ENCODE results near the gene TBL1XR1.

TBL1XR1 gene

DNA sequence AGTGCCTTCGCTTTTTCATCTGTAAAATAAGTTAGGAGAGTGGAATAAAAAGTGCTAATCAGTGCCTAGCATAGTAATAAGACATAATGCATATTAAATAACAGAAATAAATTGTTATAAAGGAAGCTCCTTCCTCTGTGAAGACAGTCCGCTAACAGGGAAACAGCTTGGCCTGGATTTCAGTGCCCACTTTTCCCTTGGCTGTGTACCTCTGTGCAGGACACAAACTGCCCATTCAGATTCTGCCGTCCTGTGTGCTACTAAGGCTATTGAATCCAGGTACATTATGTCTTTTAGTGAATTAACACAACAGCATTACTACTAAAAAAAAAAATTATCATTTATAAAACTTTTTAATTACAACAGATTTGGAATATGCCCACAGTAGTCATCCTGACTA, 90.7 kb downstream of the TBL1XR1 start:
- no peak for DNase-seq

DNA sequence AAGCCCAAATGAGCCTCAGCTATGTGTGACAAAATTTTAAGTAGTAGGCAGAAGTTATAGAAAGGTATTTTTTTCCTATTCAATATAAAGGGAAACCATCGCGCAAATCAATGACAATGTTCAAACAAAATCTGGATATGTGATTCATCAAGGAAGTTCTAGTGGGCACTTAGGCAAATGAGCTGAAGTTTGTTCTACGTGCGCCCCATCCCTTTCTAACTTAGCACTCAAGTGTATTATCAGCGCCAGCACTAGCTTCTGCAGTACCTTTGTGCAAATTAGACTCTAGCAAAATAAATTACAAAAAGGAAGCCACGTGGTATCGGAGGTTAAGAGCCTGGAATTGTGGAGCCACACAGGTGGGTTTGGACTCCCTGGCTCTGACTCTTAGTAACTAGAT, 91.1 kb downstream of the TBL1XR1 start:
- no peak for DNase-seq

DNA sequence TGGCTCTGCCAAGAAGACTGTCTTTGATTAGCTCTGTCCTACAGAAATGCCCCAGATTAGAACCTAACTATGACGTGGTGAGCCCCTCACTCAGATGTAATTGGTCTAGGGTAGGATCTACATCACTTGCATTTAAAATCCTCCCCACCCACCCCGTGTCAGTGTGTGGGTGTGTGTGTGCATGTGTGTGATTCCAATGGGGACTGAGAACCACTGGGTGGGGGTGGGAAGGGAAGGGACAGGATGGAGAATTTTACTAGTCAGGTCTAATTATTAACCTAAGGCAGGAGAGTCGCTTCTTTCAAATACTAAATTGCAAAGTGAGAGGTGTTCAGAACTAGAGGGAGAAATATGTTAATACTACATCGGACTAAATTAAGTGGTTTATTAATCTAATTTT, 91.7 kb downstream of the TBL1XR1 start:
- DNase-seq: no peak

DNA sequence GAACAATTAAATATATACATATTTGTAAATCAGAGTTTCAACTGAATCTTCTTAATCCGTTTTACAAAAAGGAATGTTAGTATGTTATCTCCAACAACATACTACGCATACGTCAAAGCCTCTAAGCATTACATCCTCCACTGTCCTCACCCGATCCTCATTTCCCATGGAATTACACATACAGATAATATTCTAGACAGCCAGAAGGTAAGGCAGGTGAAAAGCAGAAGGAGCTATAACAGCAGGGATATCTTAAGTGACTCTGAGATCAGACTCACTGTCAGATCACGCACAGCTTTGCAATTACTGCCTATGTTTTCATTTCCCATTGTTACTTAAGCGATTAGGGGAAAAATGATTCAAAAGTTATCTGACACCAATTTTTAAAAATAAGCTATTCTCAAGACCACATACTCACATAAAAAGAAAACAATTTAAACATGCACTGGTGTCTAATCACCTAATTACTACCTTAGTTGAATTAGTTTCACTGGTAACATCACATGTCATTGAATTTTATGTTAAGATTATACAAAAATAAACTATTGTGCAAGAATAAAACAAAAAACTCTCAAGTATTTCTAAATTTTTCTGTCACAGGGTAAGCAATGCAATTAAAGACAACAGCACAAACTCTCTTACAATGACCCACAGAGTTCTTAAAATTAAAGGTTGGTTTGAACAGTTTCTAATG, 92.8 kb downstream of the TBL1XR1 start:
- DNase-seq: no peak

GRCh38 chr3:177102553-177102952, 94.7 kb downstream of the TBL1XR1 start:
- no peak for DNase-seq

DNA sequence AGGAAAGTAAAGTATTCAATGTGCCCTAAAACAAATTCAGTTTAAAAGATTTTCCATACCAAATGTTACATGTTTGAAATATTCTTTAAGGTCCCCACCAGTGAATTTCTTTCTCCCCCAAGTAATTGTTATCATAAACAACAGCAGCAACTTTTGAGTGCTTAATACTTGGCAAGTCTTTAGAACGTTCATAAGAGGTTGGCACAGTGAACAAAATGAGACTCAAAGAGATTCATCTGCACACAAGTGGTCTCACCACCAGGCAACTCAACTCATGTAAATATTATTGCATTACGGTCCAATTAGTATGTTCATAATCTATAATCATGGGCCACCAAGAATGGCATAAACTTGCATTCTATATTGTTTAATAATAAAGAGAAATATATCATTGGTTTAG, 98.7 kb downstream of the TBL1XR1 start:
- no peak for DNase-seq

DNA sequence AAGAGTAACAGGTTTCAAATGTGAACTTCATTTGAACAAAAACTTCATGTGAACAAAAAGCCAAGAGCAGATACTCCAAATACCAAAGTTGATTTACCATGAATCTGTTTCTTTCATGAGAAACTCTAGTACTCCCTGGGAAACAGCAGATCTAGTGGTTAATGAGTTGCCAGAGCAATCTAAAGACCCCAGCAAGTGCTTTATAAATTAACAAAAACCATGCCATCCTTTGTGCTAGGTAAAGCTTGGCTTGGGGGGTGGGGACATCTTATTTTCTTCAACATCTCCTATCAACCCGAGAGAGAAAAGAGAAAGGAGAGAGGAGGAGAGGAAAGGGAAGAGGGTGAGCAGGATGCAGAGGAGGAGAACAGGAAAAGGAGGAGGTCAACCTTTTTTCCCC, 100.7 kb downstream of the TBL1XR1 start:
- no peak for DNase-seq

GRCh38 chr3:177093966-177094365, 103.3 kb downstream of the TBL1XR1 start:
- DNase-seq: no peak

- DNase-seq: no peak
Observed at GRCh38 chr3:177089901-177090300, 107.4 kb downstream of the TBL1XR1 start.

- no peak for DNase-seq
Observed at GRCh38 chr3:177089110-177089509, 108.2 kb downstream of the TBL1XR1 start.

GRCh38 chr3:177085794-177086193, 111.5 kb downstream of the TBL1XR1 start:
- no peak for DNase-seq

GRCh38 chr3:177084616-177085015, 112.7 kb downstream of the TBL1XR1 start:
- no peak for DNase-seq

GRCh38 chr3:177080122-177080521, 117.2 kb downstream of the TBL1XR1 start:
- no peak for DNase-seq

DNA sequence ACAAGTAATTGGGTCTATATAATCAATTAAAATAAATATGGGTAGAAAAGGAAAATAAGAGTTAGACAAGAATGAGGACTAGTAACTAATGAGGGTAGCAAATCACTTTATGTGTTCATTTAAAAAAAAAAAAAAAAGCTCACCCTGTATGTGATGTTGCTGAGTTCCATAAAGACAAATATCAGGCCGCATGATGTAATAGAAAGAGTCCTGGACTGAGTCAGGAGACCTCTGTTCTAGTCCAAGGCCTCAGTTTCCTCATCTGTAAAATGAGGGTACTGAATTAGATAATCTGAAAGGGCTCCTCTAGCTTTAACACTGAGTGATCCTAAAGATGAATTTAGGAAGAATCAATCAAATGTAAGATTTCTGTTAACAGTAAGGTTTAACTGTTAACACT, 117.6 kb downstream of the TBL1XR1 start:
- no peak for DNase-seq

- DNase-seq: no peak
Observed at GRCh38 chr3:177071496-177072156, 125.7 kb downstream of the TBL1XR1 start.

DNA sequence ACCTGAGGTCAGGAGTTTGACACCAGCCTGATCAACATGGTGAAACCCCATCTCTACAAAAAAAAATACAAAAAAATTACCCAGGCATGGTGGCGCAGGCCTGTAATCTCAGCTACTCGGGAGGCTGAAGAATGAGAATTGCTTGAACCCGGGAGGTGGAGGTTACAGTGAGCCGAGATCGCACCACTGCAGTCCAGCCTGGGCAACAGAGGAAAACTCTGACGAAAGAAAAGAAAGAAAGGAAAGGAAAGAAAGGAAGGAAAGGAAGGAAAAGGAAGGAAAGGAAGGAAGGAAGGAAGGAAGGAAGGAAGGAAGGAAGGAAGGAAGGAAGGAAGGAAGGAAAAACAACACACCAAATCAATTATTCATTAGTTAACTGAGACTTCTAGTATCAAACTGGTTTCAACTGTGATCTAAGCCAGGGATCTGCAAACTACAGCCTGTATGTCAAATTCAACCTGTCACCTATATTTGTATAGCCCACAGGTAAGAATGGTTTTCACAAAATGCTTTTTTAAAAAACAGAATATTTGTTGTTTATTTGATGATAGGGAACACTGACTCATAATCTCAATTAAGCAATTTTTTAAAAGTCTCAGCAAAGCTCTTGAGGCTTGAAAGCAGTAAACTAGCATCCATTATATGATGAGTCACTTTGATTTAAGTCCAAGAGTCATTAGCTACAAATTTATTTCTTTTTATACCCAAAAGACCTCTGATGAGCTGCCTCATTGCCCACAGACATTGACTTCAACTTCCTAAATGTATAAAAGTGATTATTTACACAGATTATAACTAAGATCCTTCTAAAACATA, 127.6 kb downstream of the TBL1XR1 start:
- DNase-seq: no peak

DNA sequence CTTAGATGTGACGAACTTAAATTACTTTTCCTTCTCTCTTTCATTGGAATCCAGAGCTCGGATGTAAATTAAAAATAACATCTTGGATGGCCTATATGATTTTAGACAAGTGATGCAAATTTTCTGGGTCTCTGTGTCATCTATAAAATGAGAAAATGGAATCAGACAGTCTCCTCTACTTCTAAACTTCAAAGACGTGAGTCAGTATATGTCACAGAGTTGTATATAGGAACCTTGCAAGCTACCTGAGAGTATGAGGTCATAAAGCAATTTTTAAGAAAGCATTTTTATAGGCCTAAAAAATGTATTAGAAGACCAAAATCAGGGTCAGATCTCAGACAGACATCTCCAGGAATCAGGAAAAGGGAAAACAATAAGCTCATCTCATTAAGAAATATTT, 128.3 kb downstream of the TBL1XR1 start:
- DNase-seq: no peak

DNA sequence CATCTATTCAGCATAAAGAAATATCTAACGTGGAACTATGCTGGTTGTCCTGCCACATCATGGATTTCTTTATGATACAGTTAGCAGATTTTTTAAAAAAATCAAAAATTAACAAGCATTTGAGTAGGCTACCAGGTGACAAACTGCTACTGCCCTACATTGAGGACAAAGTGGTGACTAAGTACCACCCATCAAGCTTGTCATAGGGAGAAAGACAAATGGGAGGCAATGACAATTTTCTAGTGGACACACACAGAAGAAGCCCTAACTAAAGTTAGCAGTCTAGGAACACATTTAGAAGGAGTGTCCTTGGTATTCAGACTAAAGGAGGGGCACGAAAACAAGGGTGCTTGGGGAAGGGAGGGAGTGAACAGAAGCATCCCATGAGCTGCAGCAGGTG, 131.2 kb downstream of the TBL1XR1 start:
- no peak for DNase-seq

- DNase-seq: no peak
Observed at GRCh38 chr3:177065285-177066033, 131.8 kb downstream of the TBL1XR1 start.

GRCh38 chr3:177062052-177062732, 135.1 kb downstream of the TBL1XR1 start:
- DNase-seq: no peak

GRCh38 chr3:177061369-177061768, 135.9 kb downstream of the TBL1XR1 start:
- DNase-seq: no peak

DNA sequence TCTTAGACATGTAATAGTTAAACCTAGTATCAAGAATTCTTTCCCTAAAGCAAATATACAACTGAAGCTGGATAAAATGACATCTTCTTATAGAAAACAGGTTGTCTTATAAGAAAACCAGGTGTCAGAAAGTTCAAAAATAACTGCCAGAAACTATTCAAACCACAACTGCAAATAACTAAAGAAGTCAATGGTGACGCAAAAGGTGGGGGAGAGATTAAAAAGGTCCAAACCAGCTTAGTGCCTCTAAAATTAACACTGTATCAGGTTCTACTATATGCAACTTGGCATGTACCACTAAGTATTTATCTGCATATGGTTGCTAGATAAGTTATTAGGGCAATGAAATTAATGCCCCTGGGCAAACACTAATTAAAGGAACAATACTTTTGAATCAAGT, 136.8 kb downstream of the TBL1XR1 start:
- no peak for DNase-seq

DNA sequence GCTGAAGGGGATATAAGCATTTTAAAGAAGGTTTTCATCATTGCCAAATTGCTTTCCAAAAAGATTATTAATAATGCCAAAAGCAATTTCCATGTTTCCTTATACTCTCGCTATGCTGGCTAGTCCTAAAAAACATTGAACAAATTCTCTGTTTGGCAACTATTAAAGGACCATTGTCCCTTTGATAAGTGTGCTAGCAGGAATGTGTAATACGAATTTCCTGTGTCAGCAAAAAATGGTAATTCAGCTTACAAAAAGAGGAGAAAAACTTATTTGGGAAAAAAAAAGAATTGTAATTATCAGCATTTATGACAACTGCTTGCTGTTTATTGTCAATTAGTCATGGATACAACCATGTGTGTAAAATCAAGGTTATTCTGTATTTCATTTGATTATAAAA, 138.6 kb downstream of the TBL1XR1 start:
- no peak for DNase-seq

All from left hindlimb (tissue), 1 donor.